Measurements from ENCODE around the gene METRNL.

METRNL gene

DNA sequence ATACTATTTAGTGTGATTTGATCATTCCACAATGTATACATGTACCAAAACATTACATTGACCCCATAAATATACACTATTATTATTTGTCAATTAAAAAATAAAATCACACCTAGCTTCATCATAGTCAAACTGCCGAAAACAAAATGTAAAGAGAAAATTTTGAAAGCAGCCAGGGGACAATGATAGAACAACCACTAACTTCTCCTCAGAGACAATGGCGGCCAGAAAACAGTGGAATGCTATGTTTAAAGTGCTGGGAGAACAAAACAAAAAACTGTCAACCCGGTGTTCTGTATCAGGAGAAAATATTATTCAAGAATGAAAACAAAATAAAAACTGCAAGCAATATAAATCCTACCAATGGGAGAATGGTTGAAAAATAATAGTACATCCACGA lies 63.2 kb downstream of the METRNL start:
- Histone ChIP-seq H3K4me3 (ENCODE audit: low read depth, low read length) (no peak overlapping the region), H3K9me3 (ENCODE audit: severe bottlenecking) (peaks cover 17% of the 10 kb centered on the region), H3K27me3 (ENCODE audit: insufficient read depth, low read depth, severe bottlenecking) (no peaks in the 10 kb centered on the region), H3K27ac (no peak overlapping the region), H3K36me3 (no peaks in the 10 kb centered on the region)
- no peak for DNase-seq
- TF ChIP-seq, protein P1, sequence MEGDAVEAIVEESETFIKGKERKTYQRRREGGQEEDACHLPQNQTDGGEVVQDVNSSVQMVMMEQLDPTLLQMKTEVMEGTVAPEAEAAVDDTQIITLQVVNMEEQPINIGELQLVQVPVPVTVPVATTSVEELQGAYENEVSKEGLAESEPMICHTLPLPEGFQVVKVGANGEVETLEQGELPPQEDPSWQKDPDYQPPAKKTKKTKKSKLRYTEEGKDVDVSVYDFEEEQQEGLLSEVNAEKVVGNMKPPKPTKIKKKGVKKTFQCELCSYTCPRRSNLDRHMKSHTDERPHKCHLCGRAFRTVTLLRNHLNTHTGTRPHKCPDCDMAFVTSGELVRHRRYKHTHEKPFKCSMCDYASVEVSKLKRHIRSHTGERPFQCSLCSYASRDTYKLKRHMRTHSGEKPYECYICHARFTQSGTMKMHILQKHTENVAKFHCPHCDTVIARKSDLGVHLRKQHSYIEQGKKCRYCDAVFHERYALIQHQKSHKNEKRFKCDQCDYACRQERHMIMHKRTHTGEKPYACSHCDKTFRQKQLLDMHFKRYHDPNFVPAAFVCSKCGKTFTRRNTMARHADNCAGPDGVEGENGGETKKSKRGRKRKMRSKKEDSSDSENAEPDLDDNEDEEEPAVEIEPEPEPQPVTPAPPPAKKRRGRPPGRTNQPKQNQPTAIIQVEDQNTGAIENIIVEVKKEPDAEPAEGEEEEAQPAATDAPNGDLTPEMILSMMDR (IDR thresholded peaks at IDR 0.05; ENCODE audit: low read depth, low read length), result no peak

GRCh38 chr17:83143817-83144231 lies 64.4 kb downstream of the METRNL start:
- Histone ChIP-seq H3K4me3 (ENCODE audit: low read depth, low read length) (no peak overlapping the region), H3K36me3 (no peaks in the 10 kb centered on the region), H3K27me3 (ENCODE audit: insufficient read depth, low read depth, severe bottlenecking) (no peaks in the 10 kb centered on the region), H3K9me3 (ENCODE audit: severe bottlenecking) (peaks cover 17% of the 10 kb centered on the region), H3K27ac (no peak overlapping the region)
- no peak for DNase-seq
- TF ChIP-seq, protein P1 (IDR thresholded peaks at IDR 0.05; ENCODE audit: low read depth, low read length), result no peak
